Forelimb muscle (tissue), 1 donor: ENCODE results near the gene ATP1B2. TPM values are rescaled to one million over a fixed set of nuclear protein-coding genes. Genes with fewer than 3 reads are reported as not detected.
A peak's percentile ranks its signal among the peaks of the same experiment; 100 is the strongest.
"Not testable (repeated sequence)": the region's sequence is repeated elsewhere in the genome, so short reads cannot be mapped to it uniquely, and the experiment has no call there.

Experiments
- DNase-seq: peaks from one replicate; pipeline ENCODE4 v3.0.0-alpha.2; 2013; ENCODE audit warnings: low read depth
- polyA plus RNA-seq: library from polyadenylated mRNA; unstranded; fragments of 120-200 nt; gene quantifications from one replicate; pipeline ENCODE4 v1.2.1, GENCODE V29; 2013; ENCODE audit not compliant: insufficient read length

ATP1B2 gene
- polyA plus RNA-seq, result 33.9 TPM

- DNase-seq, result no peak
Observed at GRCh38 chr17:7650509-7651096, at the start of gene ATP1B2. Gene ATP1B2 (plus strand): TSS chr17:7650926. CDS start chr17:7651519, 593 bp downstream.

GRCh38 chr17:7606280-7606679, 44.4 kb upstream of the ATP1B2 start:
- no peak for DNase-seq

GRCh38 chr17:7610641-7611040, 40.1 kb upstream of the ATP1B2 start:
- DNase-seq, result no peak

GRCh38 chr17:7611635-7612293, 39.0 kb upstream of the ATP1B2 start:
- no peak for DNase-seq

- no peak for DNase-seq
Observed at GRCh38 chr17:7612294-7612640, 38.5 kb upstream of the ATP1B2 start.

GRCh38 chr17:7613769-7614424, 36.8 kb upstream of the ATP1B2 start:
- no peak for DNase-seq

- DNase-seq, result peak; percentile 100
Observed at GRCh38 chr17:7614425-7615264, 36.1 kb upstream of the ATP1B2 start, which contains the start of gene FXR2. Gene FXR2 (minus strand): TSS chr17:7614897. CDS start chr17:7614532, 365 bp downstream.

GRCh38 chr17:7615265-7615747, 35.4 kb upstream of the ATP1B2 start:
- DNase-seq, result no peak

GRCh38 chr17:7618608-7619007, 32.1 kb upstream of the ATP1B2 start:
- DNase-seq, result no peak

- DNase-seq, result no peak
Observed at GRCh38 chr17:7620835-7621234, 29.9 kb upstream of the ATP1B2 start.

GRCh38 chr17:7623661-7624060, 27.1 kb upstream of the ATP1B2 start:
- DNase-seq, result no peak

GRCh38 chr17:7625749-7626148, 25.0 kb upstream of the ATP1B2 start:
- not testable (repeated sequence) for DNase-seq

- no peak for DNase-seq
Observed at GRCh38 chr17:7626307-7626706, 24.4 kb upstream of the ATP1B2 start.

- DNase-seq, result no peak
Observed at GRCh38 chr17:7626956-7627249, 23.8 kb upstream of the ATP1B2 start.

- DNase-seq, result peak; percentile 86
Observed at GRCh38 chr17:7627250-7628121, 23.2 kb upstream of the ATP1B2 start, which contains the start of gene SAT2. Gene SAT2 (minus strand): TSS chr17:7627821. CDS start chr17:7627635, 186 bp downstream.

- no peak for DNase-seq
Observed at GRCh38 chr17:7629939-7630571, 20.7 kb upstream of the ATP1B2 start, which contains the start of gene SHBG. Gene SHBG (plus strand): TSS chr17:7630135. CDS start chr17:7630173, 38 bp downstream.

GRCh38 chr17:7631398-7632380, 19.0 kb upstream of the ATP1B2 start:
- no peak for DNase-seq

GRCh38 chr17:7632492-7632894, 18.2 kb upstream of the ATP1B2 start:
- DNase-seq, result no peak

- DNase-seq, result no peak
Observed at GRCh38 chr17:7633093-7633492, 17.6 kb upstream of the ATP1B2 start.
